GM12875 (cell line): ENCODE data around the gene PCDH15.

Experiments
- H3K4me3 ChIP-seq: one replicate; pipeline ENCODE4 v1.5.1; 2011; ENCODE audit warnings: low read depth, low read length, control low read depth
- TF ChIP-seq, protein P1 (sequence below): IDR thresholded peaks from 2 replicates; pipeline ENCODE4 v1.5.1; 2011; ENCODE audit warnings: low read depth, mild to moderate bottlenecking, control low read depth, inconsistent platforms, low read length, moderate library complexity, borderline replicate concordance; ENCODE audit not compliant: insufficient read depth

PCDH15 gene

DNA sequence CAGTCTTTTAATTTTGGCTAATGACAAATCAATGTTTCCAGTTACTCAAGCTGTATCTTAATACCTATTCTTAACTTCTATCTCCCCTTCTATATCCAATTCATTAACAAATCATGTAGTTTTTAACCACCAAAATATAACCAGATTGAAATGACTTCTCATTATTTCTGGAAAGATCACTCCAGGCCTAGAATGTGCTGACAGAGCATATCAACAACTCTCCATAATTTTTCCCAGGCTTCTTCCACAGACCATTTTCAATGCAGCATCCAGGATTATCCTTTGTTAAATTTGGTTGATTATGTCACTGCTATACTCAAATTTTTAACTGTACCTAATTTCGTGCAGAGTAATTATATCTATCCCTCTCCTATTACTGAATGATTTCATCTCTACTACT is 704.1 kb downstream of the PCDH15 start:
- TF ChIP-seq, protein P1, sequence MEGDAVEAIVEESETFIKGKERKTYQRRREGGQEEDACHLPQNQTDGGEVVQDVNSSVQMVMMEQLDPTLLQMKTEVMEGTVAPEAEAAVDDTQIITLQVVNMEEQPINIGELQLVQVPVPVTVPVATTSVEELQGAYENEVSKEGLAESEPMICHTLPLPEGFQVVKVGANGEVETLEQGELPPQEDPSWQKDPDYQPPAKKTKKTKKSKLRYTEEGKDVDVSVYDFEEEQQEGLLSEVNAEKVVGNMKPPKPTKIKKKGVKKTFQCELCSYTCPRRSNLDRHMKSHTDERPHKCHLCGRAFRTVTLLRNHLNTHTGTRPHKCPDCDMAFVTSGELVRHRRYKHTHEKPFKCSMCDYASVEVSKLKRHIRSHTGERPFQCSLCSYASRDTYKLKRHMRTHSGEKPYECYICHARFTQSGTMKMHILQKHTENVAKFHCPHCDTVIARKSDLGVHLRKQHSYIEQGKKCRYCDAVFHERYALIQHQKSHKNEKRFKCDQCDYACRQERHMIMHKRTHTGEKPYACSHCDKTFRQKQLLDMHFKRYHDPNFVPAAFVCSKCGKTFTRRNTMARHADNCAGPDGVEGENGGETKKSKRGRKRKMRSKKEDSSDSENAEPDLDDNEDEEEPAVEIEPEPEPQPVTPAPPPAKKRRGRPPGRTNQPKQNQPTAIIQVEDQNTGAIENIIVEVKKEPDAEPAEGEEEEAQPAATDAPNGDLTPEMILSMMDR: no peak

DNA sequence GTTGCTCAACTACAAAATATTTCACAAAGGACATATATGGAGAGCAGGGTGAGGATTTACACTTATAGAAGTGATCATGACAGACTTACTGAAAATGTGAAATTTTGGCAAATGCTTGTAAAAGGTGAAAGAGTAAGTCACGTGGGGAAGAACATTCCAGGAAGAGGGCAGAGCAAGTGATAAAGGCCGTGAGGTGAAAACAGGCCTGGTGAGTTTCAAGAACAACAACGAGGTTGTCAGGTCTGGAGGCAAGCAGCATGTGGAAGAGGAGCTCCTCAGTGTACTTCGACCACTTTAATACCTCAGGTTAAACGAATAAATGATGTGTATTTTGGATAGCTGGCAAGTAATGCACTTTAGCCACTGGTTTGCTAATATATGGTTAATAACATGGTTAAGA is 706.7 kb downstream of the PCDH15 start:
- TF ChIP-seq, protein P1: no peak
- H3K4me3 ChIP-seq: no peak overlapping the region

More for the DNA sequence above, 704.1 kb downstream of the PCDH15 start:
- no peak overlapping the region for H3K4me3 ChIP-seq

DNA sequence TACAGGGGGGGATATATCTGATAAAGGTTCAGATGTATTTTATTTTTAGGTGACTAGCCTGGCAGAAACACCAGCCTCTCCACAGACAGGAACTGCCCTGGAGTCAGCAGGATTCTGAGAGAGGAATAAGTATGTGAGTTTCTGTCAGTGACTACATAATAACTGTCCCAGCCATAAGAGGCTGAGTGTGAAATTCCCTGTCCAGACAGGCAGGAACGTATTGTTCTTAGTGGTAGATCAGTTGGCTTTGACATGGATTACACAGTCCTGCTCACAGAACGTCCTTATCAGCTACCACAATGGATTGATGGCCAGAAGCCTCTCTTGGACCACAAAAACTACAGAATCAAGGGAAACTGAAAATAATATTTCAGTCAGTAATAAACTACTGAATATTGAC is 709.8 kb downstream of the PCDH15 start:
- H3K4me3 ChIP-seq: no peak overlapping the region
- TF ChIP-seq, protein P1: no peak

DNA sequence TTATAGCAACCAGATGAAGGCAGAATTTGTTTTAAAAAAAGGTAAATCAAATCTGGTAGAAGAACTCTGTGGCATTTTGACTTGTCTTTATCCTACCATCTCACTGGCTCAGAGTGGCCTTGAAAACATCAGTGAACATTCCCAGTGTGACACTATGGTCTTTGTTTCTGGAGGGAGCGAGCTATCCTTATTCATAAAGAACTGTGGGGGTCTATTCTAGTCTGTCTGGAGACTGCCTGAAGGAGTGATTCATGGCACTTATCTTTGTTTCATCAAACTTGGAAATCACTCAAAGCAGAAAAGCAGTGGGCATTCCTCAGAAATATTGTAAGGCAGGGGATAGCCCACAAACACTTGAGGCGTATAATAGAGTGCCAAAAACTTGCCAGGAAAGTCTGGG is 719.1 kb downstream of the PCDH15 start:
- TF ChIP-seq, protein P1: no peak
- H3K4me3 ChIP-seq: no peak overlapping the region

DNA sequence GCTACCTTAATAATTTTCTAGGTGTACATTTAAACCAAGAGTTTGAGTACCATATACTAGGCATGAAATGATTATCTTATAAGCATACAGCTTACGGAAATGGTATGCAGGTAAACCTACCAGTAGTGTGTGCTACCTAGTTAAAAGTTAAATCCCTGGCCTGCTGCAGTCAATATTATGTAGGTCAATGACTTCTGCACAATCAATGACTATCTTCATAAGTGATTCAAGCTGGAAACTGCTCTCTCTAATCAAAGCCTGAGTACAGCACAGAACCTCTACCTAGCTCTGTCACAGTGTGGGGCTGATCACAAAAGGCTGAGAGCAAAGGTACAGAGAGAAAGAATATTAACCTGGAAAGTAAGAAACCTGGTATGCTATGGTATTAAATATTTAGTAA is 733.7 kb downstream of the PCDH15 start:
- no peak overlapping the region for H3K4me3 ChIP-seq
- TF ChIP-seq, protein P1: no peak

DNA sequence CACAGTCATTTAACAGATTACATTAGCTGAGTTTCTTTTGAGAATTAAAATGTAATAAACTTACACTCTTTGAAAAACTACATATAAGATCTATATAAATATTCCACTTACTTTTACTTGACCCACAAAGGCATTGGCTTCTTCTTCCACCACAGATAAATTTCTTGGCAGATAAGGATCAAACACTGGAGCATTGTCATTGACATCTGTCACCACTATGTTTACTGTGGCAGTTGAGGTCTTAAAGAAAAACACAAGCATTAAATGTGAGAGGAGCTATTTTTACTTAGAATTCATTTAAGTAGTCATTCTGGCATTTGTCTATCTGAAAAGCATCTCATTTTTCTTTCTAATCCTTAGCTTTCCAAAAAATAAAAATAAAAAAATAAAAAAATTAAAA is 734.4 kb downstream of the PCDH15 start:
- H3K4me3 ChIP-seq: no peak overlapping the region
- TF ChIP-seq, protein P1: no peak

DNA sequence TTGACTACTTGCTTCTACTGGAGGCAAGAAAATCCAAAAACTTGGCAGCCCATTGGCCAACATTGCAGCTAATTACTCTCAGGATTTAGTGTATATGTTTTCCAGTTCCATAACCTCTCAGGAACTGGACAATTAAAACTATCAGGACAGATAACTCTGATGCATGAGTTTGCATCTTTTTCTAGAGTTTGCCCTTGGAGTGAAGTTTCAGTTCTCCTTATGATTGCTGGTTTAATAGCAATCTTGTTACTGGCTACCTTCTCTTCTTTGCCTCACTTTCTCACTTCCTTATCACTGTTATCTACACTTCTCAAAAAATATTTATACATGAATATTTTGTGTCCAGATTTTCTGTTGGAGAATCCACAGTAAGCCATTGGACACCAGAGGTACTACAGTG is 735.9 kb downstream of the PCDH15 start:
- no peak overlapping the region for H3K4me3 ChIP-seq
- TF ChIP-seq, protein P1: no peak
